Loucy (cell line): ENCODE results near the gene SARM1.

ENCODE experiments used
- H2AFZ ChIP-seq: fragments of 200-600 bp; sonication (generic); 2 replicates; pipeline ENCODE4 v1.6.0; 2016; ENCODE audit warnings: antibody characterized with exemption, mild to moderate bottlenecking, low read length, moderate library complexity
- H3F3A ChIP-seq: fragments of 200-600 bp; 2 replicates; pipeline ENCODE4 v1.6.0; 2016; ENCODE audit warnings: antibody characterized with exemption, low read depth, mild to moderate bottlenecking
- H3K27me3 ChIP-seq: fragments of 200-600 bp; sonication (generic); 2 replicates; pipeline ENCODE4 v1.6.1; 2014; ENCODE audit warnings: low read length, mild to moderate bottlenecking; ENCODE audit not compliant: insufficient read depth, poor library complexity, severe bottlenecking
- H3K36me3 ChIP-seq: fragments of 200-600 bp; sonication (generic); 2 replicates; pipeline ENCODE4 v1.6.1; 2016; ENCODE audit warnings: low read length; ENCODE audit not compliant: insufficient read depth
- H3K4me1 ChIP-seq: fragments of 200-600 bp; sonication (generic); 2 replicates; pipeline ENCODE4 v1.5.1; 2014; ENCODE audit warnings: low read length, mild to moderate bottlenecking; ENCODE audit not compliant: insufficient read depth, poor library complexity, severe bottlenecking
- H3K4me2 ChIP-seq: fragments of 200-600 bp; sonication (generic); 2 replicates; pipeline ENCODE4 v1.6.0; 2014; ENCODE audit warnings: antibody characterized with exemption, low read length, low read depth, mild to moderate bottlenecking; ENCODE audit not compliant: poor library complexity, severe bottlenecking
- H3K4me3 ChIP-seq: fragments of 200-600 bp; sonication (generic); 2 replicates; pipeline ENCODE4 v1.5.1; 2014; ENCODE audit warnings: low read length, mild to moderate bottlenecking, mixed read lengths; ENCODE audit not compliant: poor library complexity, severe bottlenecking
- H3K79me2 ChIP-seq: fragments of 200-600 bp; sonication (generic); 2 replicates; pipeline ENCODE4 v1.6.1; 2014; ENCODE audit warnings: low read length; ENCODE audit not compliant: insufficient read depth
- H3K9ac ChIP-seq: fragments of 200-600 bp; sonication (generic); 2 replicates; pipeline ENCODE4 v1.6.0; 2014; ENCODE audit warnings: mild to moderate bottlenecking, low read depth, low read length, moderate library complexity; ENCODE audit not compliant: poor library complexity, severe bottlenecking
- H3K9me2 ChIP-seq: fragments of 200-600 bp; sonication (generic); replicated peaks from 2 replicates; pipeline ENCODE4 v1.6.1; 2016; ENCODE audit warnings: low read depth, low read length, mixed read lengths
- H3K9me3 ChIP-seq: fragments of 200-600 bp; sonication (generic); 2 replicates; pipeline ENCODE4 v1.6.1; 2014; ENCODE audit warnings: mild to moderate bottlenecking, antibody characterized with exemption, low read length, low read depth; ENCODE audit not compliant: insufficient read depth
- H4K20me1 ChIP-seq: fragments of 200-600 bp; sonication (generic); 2 replicates; pipeline ENCODE4 v1.6.0; 2014; ENCODE audit warnings: antibody characterized with exemption, low read length, mild to moderate bottlenecking; ENCODE audit not compliant: insufficient read depth, poor library complexity, severe bottlenecking
- CTCF ChIP-seq: fragments of 200-600 bp; sonication (generic); conservative IDR thresholded peaks from 2 replicates; pipeline ENCODE4 v1.5.1; 2014; ENCODE audit warnings: mild to moderate bottlenecking, antibody characterized with exemption, low read length
- EZH2phosphoT487 ChIP-seq: fragments of 200-600 bp; IDR thresholded peaks from 2 replicates; pipeline ENCODE4 v1.6.1; 2018; ENCODE audit warnings: antibody characterized with exemption, mild to moderate bottlenecking, moderate library complexity, borderline replicate concordance

SARM1 gene

GRCh38 chr17:28395426-28395825, 23.9 kb downstream of the SARM1 start:
- Histone ChIP-seq H3K36me3 (no peaks in the 10 kb centered on the region), H3K9ac (no peak overlapping the region), H3K4me3 (no peak overlapping the region), H2AFZ (no peak overlapping the region), H3K4me2 (no peak overlapping the region), H3K4me1 (no peaks in the 10 kb centered on the region), H3K79me2 (no peaks in the 10 kb centered on the region), H3K9me2 (no peaks in the 10 kb centered on the region), H3F3A (no peaks in the 10 kb centered on the region), H4K20me1 (no peaks in the 10 kb centered on the region), H3K9me3 (no peaks in the 10 kb centered on the region), H3K27me3 (no peaks in the 10 kb centered on the region)
- no peak for TF ChIP-seq CTCF
- no peak for TF ChIP-seq EZH2phosphoT487

- Histone ChIP-seq H2AFZ (no peak overlapping the region), H3K36me3 (no peaks in the 10 kb centered on the region), H3K27me3 (no peaks in the 10 kb centered on the region), H3F3A (no peaks in the 10 kb centered on the region), H3K4me2 (no peak overlapping the region), H3K79me2 (no peaks in the 10 kb centered on the region), H3K9me2 (no peaks in the 10 kb centered on the region), H3K4me3 (no peak overlapping the region), H3K4me1 (no peaks in the 10 kb centered on the region), H3K9me3 (no peaks in the 10 kb centered on the region), H4K20me1 (no peaks in the 10 kb centered on the region), H3K9ac (no peak overlapping the region)
- TF ChIP-seq EZH2phosphoT487 (no peak), CTCF (no peak)
These were observed 24.5 kb downstream of the SARM1 start for GRCh38 chr17:28395968-28396367.

- no peak overlapping the region for H3K4me2 ChIP-seq
- no peaks in the 10 kb centered on the region for H3K9me3 ChIP-seq
- H3K36me3 ChIP-seq = no peaks in the 10 kb centered on the region
- H4K20me1 ChIP-seq = no peaks in the 10 kb centered on the region
- H3K79me2 ChIP-seq = no peaks in the 10 kb centered on the region
- H3K9ac ChIP-seq = no peak overlapping the region
- no peaks in the 10 kb centered on the region for H3F3A ChIP-seq
- no peaks in the 10 kb centered on the region for H3K9me2 ChIP-seq
- no peaks in the 10 kb centered on the region for H3K27me3 ChIP-seq
- no peak overlapping the region for H2AFZ ChIP-seq
- no peaks in the 10 kb centered on the region for H3K4me1 ChIP-seq
- TF ChIP-seq CTCF = no peak
- no peak for TF ChIP-seq EZH2phosphoT487
- H3K4me3 ChIP-seq = no peak overlapping the region
These were observed 25.2 kb downstream of the SARM1 start for GRCh38 chr17:28396635-28397239.
